Lung (tissue), 16 donors: ENCODE measurements around the gene CNOT2. TPM values are rescaled to one million over a fixed set of nuclear protein-coding genes. Genes with fewer than 3 reads are reported as not detected.
A peak's percentile ranks its signal among the peaks of the same experiment; 100 is the strongest.

ENCODE experiments used
- ATAC-seq: fragments of 200-7000 bp; cut with Tn5 transposase; one replicate; pipeline ENCODE4 v1.9.1; 2020; ENCODE audit warnings: moderate number of reproducible peaks; ENCODE audit not compliant: insufficient read depth, low FRiP score
- DNase-seq, 3 donors: peaks; one replicate each; pipeline ENCODE4 v3.0.0-alpha.2; 2013 to 2017
- H3K27ac ChIP-seq, 2 donors: one replicate each; pipeline ENCODE4 v1.5.1; 2013; ENCODE audit warnings: mild to moderate bottlenecking in 2 of 2, moderate library complexity in 2 of 2, control low read depth in 1 of 2, inconsistent platforms in 1 of 2, low read depth in 1 of 2, low read length in 1 of 2
- H3K27me3 ChIP-seq, 3 donors: one replicate each; pipeline ENCODE4 v1.5.1; 2013; ENCODE audit warnings: low read length in 2 of 3; ENCODE audit not compliant: control insufficient read depth in 3 of 3, insufficient read depth in 3 of 3
- H3K36me3 ChIP-seq, 4 donors: one replicate each; pipeline ENCODE4 v1.5.1; 2013; ENCODE audit warnings: low read length in 4 of 4, mild to moderate bottlenecking in 1 of 4, moderate library complexity in 1 of 4; ENCODE audit not compliant: control insufficient read depth in 4 of 4, insufficient read depth in 4 of 4
- H3K4me1 ChIP-seq, 5 donors: one replicate each; pipeline ENCODE4 v1.5.1; 2013; ENCODE audit warnings: low read length in 5 of 5, mild to moderate bottlenecking in 2 of 5, moderate library complexity in 1 of 5; ENCODE audit not compliant: control insufficient read depth in 5 of 5, insufficient read depth in 5 of 5
- H3K4me3 ChIP-seq: one replicate; pipeline ENCODE4 v1.5.1; 2013; ENCODE audit warnings: mild to moderate bottlenecking, control low read depth, moderate library complexity
- H3K9ac ChIP-seq, 2 donors: one replicate each; pipeline ENCODE4 v1.5.1; 2013; ENCODE audit warnings: low read length in 2 of 2, control low read depth in 1 of 2; ENCODE audit not compliant: insufficient read depth in 1 of 2
- H3K9me3 ChIP-seq, 4 donors: one replicate each; pipeline ENCODE4 v1.5.1; 2013; ENCODE audit warnings: low read length in 3 of 4, mild to moderate bottlenecking in 1 of 4, moderate library complexity in 1 of 4; ENCODE audit not compliant: control insufficient read depth in 4 of 4, insufficient read depth in 3 of 4
- WGBS, 2 donors: extraction: QIAGEN DNeasy Blood & Tissue Kit; methylation state at CpG; one replicate each; pipeline ENCODE4 v1.1.7; 2013; 5-methylcytosine and 5-hydroxymethylcytosine counted together
- long read RNA-seq, 5 donors: transcript quantifications; one replicate each; lab custom pipeline, GENCODE V29; 2026
- polyA plus RNA-seq, 2 donors: library from polyadenylated mRNA; stranded (reverse); fragments of 200-250 nt; gene quantifications; one replicate each; pipeline ENCODE4 v1.2.1, GENCODE V29; 2013
- total RNA-seq, 2 donors: library from RNA; depleted of rRNA in 1 of 2; stranded (reverse); fragments of >200 nt in 1 of 2; gene quantifications; one replicate each; pipeline ENCODE4 v1.2.1, GENCODE V29; 2014 to 2021
- TF ChIP-seq, protein P1 (sequence below): IDR thresholded peaks from 2 replicates; pipeline ENCODE4 v1.5.1; 2012; ENCODE audit warnings: mild to moderate bottlenecking; ENCODE audit errors: control extremely low read depth, extremely low read depth
- donor health status: control.
- donor health status: control.
- donor health status: Bipolar disorder and iron deficiency.
- donor health status: healthy.
- donor health status: DM: yes; HTN: yes; CAD: no.

The CNOT2 gene, protein sequence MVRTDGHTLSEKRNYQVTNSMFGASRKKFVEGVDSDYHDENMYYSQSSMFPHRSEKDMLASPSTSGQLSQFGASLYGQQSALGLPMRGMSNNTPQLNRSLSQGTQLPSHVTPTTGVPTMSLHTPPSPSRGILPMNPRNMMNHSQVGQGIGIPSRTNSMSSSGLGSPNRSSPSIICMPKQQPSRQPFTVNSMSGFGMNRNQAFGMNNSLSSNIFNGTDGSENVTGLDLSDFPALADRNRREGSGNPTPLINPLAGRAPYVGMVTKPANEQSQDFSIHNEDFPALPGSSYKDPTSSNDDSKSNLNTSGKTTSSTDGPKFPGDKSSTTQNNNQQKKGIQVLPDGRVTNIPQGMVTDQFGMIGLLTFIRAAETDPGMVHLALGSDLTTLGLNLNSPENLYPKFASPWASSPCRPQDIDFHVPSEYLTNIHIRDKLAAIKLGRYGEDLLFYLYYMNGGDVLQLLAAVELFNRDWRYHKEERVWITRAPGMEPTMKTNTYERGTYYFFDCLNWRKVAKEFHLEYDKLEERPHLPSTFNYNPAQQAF
- total RNA-seq: 100 to 1,000 TPM in 1 of 2 donors, 10 to 100 TPM in 1; 46.6 to 243 TPM
- polyA plus RNA-seq: 10 to 100 TPM; 21.9 to 34.1 TPM
- long read RNA-seq, donor 1, full-length matches to known transcripts: 34 of 49 reads
- long read RNA-seq, donor 1, partial matches to known transcripts: 15 of 49 reads
- long read RNA-seq, donor 1, other reads (novel, unspliced or antisense): 0 of 49 reads
- long read RNA-seq, donor 2, partial matches to known transcripts: 0 of 10 reads
- long read RNA-seq, donor 2, other reads (novel, unspliced or antisense): 0 of 10 reads
- long read RNA-seq, donor 3, transcript CNOT2-226 (3 exons, 522 nt): major isoform, 6 of 27 reads
- long read RNA-seq, donor 3, transcript CNOT2-201 (16 exons, 3,282 nt): major isoform, 6 of 27 reads
- long read RNA-seq, donor 3, partial matches to known transcripts: 5 of 27 reads
- long read RNA-seq, donor 3, other reads (novel, unspliced or antisense): 5 of 27 reads
- long read RNA-seq, donor 4, full-length matches to known transcripts: 7 of 13 reads
- long read RNA-seq, donor 4, partial matches to known transcripts: 6 of 13 reads
- long read RNA-seq, donor 4, other reads (novel, unspliced or antisense): 0 of 13 reads
- long read RNA-seq, donor 5, full-length matches to known transcripts: 32 of 53 reads
- long read RNA-seq, donor 5, partial matches to known transcripts: 21 of 53 reads
- long read RNA-seq, donor 5, other reads (novel, unspliced or antisense): 0 of 53 reads

DNA sequence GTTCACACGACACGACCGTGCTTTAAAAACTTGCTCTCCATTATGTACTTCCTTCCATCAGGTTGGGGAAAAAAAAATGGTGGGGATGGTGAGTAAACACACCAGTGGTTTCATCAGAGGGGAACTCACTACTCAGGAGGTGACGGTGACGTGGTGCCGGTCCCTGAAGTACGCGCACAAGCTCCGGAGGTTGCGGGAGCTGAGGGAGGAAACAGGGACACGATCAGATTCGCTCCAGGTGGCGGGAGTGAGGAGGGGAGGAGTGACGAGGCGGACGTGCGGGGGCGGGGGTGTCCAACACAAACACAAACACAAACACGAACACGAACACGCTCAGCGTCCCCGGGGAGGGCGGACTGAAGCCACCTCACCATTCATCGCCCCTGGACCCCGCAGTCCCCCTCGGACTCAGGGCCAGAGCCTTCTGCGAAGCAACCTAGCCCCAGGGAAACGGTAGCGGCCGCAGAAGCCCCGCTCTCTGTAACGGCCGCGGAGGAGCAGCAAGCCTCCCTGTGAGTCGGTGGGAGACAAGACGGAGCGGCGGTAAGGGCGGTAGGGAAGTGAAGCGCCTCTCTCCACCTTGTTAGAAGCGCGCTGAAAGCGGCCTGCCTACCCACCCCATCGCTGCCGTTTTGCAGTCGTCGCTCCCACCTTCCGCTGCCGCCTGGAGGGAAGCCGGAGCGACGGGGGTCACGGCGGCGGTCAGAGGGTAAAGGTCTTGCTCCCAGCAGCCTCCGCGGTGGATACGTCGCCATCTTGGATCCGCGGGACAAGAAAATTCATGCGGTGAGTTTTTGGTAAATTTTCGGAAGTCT, at the start of gene CNOT2:
CNOT2 (plus strand) TSS at position 739 of the 815 bp plus-strand sequence. CDS start 34,794 bp downstream, outside the sequence.
- H3K9ac ChIP-seq: peak within 1 kb of the TSS; percentile 90 to 98
- no peaks in the 10 kb centered on the region for H3K9me3 ChIP-seq
- H3K27ac ChIP-seq: peak within 1 kb of the TSS; percentile 97 to 99
- peak; percentile 95 for ATAC-seq
- WGBS, 2 donors: 0% methylated on average over 61 to 64 of the region's 64 CpGs
- peaks cover 0 to 36% (median 7%) of the 10 kb centered on the region in 5 donors for H3K4me1 ChIP-seq
- peak; percentile 94 to 96 (median 95) for DNase-seq
- peak within 1 kb of the TSS; percentile 87 for H3K4me3 ChIP-seq
- H3K27me3 ChIP-seq: no peaks in the 10 kb centered on the region
- H3K36me3 ChIP-seq: peaks cover 0 to 21% (median 11%) of the 10 kb centered on the region in 4 donors
- TF ChIP-seq, protein P1, sequence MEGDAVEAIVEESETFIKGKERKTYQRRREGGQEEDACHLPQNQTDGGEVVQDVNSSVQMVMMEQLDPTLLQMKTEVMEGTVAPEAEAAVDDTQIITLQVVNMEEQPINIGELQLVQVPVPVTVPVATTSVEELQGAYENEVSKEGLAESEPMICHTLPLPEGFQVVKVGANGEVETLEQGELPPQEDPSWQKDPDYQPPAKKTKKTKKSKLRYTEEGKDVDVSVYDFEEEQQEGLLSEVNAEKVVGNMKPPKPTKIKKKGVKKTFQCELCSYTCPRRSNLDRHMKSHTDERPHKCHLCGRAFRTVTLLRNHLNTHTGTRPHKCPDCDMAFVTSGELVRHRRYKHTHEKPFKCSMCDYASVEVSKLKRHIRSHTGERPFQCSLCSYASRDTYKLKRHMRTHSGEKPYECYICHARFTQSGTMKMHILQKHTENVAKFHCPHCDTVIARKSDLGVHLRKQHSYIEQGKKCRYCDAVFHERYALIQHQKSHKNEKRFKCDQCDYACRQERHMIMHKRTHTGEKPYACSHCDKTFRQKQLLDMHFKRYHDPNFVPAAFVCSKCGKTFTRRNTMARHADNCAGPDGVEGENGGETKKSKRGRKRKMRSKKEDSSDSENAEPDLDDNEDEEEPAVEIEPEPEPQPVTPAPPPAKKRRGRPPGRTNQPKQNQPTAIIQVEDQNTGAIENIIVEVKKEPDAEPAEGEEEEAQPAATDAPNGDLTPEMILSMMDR: no peak

DNA sequence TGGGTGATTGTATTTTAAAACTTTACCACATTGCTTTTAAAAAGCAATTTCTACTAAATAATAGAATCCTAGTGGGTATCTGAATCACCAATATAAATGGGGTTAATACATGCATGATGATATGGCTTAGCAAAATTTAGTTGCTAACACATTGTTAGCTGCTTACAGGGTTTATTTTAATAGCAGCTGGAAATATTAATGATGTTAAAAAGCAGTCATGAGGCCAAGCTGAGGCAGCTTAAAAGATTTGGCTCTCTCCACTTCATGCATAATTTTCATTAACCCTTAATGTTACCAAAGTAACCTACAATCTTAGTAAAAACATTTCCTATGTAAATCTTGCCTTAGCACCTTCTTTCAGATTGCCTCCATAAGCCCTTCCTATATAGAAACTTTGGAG, 49.2 kb upstream of the CNOT2 start:
- H3K27ac ChIP-seq: no peak overlapping the region
- peak in 2 of 3 donors; percentile 59 to 62 for DNase-seq
- no peaks in the 10 kb centered on the region for H3K36me3 ChIP-seq
- H3K27me3 ChIP-seq: no peaks in the 10 kb centered on the region
- peaks cover 0 to 54% (median 0%) of the 10 kb centered on the region in 5 donors for H3K4me1 ChIP-seq
- no peaks in the 10 kb centered on the region for H3K9me3 ChIP-seq
- no peak for ATAC-seq
- TF ChIP-seq, protein P1: no peak
- no peak overlapping the region for H3K9ac ChIP-seq
- H3K4me3 ChIP-seq: no peak overlapping the region

DNA sequence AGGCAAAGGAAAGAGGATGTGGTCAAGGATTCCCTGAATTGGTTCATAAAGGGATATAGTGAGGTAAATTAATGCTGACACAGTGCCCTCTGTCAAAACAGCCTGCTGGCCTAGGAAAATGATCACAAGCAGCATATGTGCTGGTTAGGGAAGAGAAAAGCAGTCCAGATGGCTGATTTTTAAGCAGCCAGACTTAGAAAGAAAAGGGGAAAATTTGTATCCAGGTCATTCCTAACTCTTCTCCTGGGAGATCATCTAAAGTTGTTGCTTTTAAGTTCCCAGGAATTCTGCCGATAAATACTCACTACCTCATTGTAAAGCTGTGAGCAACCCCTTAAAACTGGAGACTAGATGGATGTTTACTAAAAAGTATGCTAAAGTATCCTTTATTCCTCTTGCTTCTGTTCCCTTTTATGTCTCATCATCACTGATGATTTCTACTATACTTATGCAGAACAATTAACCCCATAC, 46.4 kb upstream of the CNOT2 start:
- no peak overlapping the region for H3K27ac ChIP-seq
- H3K9me3 ChIP-seq: no peaks in the 10 kb centered on the region
- H3K27me3 ChIP-seq: no peaks in the 10 kb centered on the region
- no peak for ATAC-seq
- TF ChIP-seq, protein P1: no peak
- H3K9ac ChIP-seq: peak overlapping the region in 1 of 2 donors; percentile 51
- peak in 2 of 3 donors; percentile 43 to 45 for DNase-seq
- no peaks in the 10 kb centered on the region for H3K36me3 ChIP-seq
- 75 to 91% methylated on average over 1 of the region's 1 CpG for WGBS, 2 donors
- no peak overlapping the region for H3K4me3 ChIP-seq
- H3K4me1 ChIP-seq: peaks cover 0 to 54% (median 0%) of the 10 kb centered on the region in 5 donors
